HG03442 (cell line): ENCODE measurements around the gene D2HGDH.
"Not testable (repeated sequence)": the region's sequence is repeated elsewhere in the genome, so short reads cannot be mapped to it uniquely, and the experiment has no call there.

ENCODE experiments used
- ATAC-seq: cut with Tn5 transposase; IDR thresholded peaks from one replicate; pipeline ENCODE4 v1.9.1; 2021; ENCODE audit warnings: mild to moderate bottlenecking, moderate library complexity; ENCODE audit not compliant: unreplicated experiment

Gene D2HGDH

DNA sequence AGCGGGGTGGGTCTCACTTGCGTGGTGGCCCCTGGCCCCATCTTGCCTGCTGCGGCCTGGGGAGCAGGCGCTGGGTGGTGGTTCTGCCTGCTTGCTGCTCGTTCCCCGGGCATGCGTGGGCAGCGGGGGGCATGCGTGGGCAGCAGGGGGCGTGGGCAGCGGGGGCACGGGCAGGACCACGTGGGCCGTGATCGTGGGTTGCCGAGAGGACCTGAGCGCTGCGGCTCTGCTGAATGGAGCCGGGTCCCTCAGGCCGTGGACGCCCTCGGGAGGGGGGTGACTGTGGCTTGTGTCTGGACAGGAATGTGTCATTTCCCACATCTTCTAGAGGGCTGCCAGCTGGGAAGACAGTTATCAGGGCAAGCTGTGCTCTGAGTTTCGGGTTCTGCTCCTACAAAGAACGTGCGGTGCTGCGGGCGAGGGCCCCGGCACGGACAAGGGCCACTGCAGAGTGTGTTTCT, 33.9 kb downstream of the D2HGDH start:
- no peak for ATAC-seq

DNA sequence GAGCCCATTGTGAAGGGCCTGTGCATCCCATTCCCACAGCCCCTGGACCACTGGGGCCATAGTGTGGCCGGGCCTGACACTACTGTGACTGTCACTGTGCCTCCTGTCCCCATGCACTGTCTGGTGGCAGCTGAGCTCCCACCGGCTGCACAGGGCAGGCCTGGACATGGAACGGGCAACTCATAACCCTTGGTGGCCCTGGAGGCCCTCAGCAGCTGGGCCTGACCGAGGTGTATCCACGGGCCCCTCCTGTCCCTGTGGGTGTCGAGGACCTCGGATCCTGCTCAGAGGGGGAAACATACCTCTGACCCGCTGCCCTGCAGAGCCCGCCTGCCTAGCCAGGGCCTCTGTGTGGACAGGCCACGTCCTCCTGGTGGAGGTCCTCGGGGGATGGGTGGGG, 34.4 kb downstream of the D2HGDH start:
- no peak for ATAC-seq

DNA sequence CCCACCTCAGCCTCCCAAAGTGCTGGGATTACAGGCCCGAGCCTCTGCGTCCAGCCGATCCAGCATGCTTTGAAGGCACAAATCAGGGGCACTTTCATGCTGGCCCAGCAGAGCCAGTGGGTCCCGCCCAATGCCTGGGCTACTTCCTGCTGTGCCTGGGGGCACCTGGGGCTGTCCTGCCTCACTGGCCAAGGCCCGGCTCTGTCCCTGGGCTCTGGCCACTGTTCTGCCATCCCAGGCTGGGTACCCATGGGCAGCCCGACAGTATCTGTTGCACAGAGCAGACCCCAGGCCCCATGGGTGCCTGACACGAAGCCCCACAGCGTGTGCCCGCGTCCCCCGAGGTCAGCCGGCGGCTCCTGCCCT, 35.4 kb downstream of the D2HGDH start:
- no peak for ATAC-seq

DNA sequence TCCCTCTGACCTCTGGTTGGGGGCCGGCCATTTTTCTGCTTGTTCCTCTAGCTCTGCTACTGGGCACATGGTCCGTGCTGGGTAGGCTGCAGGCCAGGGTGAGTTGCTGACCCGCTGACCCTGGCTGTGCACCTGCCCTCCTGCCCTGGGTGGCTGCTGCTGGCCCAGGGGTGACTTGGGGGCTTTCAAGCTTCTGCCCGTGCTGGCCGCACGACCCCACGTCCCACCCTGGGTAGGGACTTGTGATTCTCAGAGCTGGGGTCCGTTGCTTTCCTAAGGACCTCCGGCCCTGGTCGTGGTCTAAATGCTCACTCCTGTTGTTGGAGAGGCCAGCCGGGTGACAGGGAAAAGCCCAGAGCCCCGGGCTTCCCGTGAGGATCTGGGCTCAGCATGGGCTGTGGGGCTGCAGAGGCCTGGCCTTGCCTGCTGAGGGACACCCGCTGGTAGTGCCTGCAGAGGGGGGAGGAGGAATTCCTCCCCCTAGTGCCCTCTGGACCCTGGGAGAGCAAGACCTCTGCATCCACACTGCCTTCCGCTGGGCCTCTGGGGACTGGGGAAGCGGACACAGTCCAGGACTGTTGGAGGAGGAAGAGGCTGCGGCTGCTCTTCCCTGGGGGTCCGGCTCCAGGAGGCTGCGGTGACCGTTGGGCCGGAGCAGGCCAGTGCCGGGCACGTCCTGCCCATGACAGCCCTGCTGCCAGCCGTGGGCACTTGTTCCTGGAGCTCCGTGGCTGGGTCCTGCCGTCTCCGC, 35.9 kb downstream of the D2HGDH start:
- ATAC-seq: no peak

DNA sequence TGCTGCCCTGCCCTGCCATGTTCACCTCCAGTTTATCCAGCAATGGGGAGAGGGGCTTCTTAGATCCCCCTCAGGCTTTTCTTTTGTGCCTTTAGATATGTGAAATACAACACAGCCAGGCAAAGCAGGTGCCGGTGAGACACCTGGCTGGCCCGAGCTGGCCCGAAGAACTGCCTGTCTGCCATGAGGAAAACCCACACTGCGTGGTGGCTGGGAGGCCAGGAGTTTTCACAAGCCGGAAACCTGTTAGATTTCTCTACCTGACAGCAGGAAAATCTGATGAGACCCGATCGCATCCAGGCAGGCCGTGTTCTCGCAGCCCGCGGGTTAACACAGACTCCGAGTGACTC, 36.5 kb downstream of the D2HGDH start:
- no peak for ATAC-seq

DNA sequence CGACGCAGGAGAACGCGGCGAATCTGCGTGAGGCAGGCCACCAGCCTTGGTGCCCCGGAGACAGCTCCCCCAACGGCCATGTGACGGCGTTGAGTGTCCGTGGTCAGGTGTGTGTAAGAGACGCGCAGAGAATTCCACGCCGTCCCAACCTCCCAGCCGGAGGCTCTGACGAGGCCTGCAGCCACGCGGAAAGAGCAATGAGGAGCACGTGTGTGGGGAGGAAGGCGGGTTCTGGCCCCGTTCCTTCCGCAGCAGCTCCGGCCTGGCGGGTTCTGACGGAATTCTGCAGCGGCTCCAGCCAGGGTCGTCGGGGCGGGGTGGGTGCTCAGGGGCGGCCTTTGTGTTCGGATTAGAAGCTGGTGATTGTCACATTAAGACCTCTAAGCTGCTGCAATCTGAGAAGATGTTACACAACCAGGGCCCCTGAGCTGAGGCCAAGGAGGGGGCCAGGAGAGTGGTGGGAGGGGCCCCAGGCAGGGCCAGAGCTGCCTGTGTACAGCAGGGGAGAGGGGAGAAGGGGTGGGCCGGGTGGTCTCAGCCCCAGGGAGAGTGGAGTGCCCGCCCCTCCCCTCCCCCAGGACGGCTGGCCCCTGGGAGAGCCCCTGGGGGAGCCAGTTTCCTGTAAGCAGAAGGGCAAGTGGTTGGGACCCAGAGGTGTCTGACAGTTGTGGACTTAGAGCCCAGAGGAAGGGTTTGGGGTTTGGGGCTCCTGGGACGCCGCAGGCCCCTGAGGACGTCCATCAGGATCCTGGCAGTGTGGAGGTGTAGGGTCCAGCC, 37.0 kb downstream of the D2HGDH start:
- no peak for ATAC-seq

DNA sequence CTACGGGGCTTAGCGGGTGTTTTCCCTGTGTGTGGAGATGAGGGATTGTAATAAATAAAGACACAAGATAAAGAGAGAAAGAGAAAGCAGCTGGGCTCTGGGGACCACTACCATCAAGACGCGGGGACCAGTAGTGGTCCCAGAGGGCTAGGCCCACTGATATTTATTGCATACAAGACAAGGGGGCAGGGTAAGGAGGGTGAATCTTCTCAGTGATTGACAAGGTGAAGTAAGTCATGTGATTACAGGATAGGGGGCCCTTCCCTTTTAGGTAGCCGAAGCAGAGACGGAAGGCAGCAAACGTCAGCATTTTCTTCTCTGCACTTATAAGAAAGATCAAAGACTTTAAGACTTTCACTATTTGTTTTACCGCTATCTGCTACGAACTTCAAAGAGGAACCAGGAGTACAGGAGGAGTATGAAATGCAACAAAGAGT, 37.7 kb downstream of the D2HGDH start:
- ATAC-seq: no peak

DNA sequence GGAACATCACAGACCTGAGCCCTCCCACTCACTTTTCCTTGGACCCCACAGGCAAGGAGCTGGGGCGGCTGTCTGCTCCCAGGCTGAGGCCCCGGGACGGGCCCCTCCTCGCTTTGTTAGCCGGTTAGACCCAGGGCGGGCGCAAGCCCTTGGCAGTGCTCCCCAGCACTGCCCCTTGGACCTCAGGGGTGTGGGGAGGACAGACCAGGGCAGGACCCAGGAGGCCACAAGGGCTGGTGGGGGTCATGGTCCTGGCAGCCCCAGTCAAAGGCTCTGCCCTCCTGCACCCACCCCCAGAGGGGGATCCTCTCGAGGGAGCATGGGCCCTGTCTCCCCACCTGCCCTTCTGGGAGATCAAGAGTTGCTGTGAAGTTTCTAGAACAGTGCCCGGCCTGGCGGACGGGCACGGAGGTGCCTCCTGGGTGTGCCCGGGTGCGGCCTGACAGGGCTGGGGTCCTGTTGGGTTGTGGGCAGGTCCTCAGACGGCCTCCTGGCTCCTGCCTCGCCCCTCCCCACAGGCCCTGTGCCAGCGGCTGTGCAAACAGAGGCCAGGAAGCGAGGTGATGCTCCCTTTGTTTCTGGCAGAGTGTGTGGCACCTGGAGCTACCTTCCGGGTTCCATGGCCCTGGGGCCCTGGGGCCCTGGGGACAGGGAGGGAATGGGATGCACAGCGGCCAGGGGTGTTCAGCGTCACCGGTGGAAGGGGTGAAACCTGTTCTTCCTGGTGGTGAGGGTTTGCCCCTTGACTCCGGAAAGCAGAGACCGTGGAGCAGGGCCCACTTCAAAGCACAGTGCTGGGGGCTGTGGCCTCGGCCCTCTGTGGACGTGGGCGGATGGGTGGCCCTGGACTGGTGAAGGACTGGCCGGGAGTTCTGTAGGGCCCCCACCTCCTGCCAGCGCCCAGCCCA, 39.3 kb downstream of the D2HGDH start:
- ATAC-seq: no peak

DNA sequence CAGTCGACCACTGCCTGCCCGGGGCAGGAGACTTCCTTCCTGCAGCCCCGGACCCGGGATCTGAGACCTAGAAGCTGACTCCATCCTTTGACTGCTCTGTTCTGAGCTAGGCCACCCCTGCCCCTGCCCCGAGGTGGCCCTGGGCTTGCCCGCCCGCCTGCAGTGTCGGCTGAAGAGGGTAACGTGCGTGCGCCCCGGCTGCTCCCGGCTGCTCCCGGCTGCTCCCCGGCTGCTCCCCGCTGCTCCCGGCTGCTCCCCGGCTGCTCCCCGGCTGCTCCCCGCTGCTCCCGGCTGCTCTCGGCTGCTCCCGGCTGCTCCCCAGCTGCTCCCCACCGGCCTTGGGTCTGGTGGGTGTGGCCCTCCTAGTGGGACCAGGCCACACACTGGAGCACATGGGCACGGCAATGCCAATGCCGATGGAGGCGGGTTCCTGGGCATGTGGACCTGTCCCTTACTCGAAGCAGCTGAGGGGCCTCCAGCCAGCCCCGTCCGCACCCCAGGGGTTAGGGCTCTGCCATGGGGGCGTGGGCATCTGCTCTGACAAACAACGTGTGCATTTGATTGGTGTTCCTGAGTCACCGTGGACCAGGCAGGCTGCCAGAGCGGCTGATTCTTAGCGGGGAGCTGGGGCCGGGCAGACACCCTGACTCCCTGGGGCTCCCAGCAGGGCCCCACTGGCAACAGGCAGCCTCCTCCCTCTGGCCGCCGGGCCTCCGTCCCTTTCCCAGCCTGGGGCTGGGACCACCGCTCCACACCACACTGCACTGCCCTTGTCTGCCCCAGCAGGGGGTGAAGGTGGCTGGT, 40.2 kb downstream of the D2HGDH start:
- ATAC-seq: no peak

DNA sequence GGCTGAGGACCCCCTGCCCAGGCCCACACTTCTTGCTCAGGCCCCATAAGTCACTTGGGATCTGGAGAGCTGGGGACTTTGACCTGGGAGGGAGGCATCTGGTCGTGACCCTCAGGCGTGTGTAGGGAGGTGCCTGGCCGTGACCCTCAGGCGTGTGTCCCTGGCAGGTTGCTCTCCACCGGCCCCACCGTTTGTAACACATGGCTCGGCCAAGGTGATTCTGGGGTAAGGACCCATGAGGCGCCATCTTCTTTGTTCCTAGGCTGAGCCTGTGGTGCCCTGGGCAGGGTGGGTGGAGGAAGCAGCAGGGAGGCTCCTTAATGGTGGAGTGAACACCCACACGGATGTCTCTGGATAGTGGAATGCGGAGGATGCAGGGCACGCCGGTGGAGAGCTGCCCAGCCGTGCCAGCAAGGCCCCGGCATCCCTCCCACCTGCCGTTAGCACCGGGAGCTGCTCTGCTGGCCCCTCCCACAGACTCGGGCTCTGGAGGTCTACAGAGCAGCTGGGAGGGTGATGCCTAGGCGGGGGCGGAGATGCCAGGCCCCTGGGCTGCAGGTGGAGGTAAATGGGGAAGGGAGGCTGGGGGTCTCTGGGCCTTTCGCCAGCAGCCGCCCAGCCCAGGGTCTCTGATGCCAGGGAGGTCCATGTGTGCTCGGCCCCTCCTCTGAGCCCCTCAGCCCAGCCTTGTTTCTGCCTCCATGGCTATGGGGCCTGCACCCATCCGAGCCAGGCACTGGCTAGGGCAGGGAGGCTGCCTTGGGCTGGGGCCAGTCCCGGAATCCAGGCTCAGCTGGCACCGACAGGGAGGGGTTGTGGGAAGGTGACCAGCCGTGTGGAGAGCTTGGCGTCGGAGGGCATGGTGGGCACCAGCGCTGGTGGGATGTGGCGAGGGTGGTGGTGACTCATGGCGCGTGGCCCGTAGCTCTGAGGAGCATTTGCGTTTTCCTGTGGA, 41.1 kb downstream of the D2HGDH start:
- no peak for ATAC-seq

DNA sequence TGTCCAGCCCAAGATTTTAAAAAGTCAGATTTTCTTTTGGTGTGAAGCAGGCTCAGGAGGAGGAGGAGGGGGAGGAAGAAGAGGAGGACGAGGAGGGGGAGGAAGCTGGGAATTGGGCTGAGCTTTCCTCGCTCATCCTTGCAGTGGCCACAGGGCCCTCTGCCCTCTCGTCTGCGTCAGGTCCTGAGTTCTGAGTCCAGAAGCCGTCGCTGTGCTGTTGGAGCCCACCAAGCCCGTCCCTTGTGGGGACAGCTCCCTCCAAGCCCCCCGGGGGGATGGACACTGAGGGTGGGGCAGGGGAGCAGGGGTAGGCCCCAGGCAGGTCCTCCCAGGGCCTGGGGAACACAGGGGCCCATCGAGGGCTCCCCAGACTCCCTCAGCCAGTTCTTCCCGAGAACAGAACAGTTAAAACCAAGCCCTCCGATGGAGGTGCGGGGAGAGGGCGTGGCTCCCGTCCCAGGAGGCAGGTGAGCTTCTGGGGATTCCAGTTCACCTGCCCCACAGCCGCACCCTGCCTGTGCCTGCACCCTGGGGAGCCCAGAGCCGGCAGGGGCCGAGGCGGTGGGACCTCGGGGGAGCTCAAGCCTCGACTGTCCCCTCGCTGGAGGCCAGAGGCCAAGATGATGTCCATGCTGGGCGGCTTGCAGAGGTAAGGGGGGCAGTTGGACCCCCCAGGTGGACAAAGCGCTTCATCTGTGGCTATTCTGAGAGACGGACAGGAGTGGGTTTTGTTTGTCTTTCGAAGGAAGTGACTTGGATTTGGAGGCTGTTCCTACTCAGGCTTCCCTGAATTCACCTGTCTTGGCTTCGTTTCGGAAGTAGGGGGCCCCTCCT, 42.1 kb downstream of the D2HGDH start, which contains the start of gene GAL3ST2:
Gene GAL3ST2 (plus strand): TSS at position 487 of the 834 bp plus-strand sequence. CDS start 134 bp downstream, at position 621.
- ATAC-seq: no peak

DNA sequence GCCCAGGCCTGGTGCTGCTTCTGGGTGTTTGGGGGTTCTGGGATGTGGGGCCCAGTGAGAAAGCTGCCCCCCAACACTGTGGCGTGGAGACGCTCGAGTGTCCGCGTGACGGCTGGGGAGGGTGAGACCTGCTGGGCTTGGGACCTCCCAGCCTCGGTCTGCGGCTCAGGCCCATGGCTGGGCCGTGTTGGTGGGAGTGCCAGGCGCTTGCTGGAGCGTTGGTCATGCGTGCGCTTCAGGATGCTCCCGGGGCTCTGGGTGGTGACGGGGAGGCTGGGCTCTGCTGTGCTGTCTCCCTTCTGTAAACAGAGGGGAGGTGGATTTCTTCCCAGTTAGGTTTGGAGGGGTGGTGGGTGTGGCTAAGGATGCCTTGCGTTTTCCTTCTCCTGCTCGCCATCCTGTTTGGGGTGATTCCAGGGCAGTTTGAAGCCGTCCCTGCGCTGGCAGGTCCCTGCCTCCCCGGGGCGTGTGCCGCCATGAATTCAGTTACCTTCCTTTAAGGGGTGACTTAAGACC, 42.8 kb downstream of the D2HGDH start:
- ATAC-seq: no peak

DNA sequence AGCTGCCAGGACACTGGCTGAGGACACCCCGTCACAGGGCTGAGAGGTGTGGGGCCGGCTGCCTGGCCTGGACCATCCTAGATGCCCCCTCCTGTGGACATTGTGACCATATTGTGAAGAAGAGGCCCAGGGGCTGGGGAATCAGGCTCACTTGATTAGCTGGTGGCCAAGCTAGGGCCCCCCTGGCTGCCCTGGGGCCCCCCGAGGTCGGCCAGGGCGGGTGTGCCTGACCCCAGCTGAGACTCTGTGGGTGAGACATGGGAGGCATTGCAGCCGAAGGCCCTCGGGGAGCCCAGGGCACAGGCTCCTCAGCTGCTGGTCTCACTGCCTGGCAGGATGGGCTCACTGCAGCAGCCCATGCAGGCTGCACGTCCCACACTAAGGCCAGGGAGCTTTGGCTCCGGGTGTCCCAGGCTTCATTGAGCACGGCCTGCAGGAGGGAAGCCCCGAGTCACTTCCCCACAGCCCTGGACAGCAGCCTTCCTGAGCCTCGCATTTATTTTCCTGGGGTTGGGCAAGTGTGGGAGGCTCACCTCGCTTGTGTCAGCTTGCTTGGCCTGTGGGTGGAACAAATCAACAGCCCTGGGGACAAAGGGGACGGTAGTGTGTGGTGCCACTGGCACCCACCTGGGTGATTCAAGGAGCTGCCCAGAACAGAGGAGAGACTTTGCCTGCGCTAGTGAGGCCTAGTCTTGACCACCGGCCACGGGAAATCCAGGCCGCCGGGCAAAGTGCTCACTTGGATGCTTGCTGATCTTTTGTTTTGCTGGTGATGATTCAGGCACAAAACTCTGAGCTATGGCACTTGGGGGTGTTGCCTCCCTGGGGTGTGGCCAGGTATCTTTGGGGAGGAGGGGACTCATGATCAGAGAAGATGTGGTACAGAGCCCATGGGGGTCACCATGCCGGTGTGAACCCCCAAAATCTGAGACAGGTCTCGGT, 43.5 kb downstream of the D2HGDH start:
- no peak for ATAC-seq

DNA sequence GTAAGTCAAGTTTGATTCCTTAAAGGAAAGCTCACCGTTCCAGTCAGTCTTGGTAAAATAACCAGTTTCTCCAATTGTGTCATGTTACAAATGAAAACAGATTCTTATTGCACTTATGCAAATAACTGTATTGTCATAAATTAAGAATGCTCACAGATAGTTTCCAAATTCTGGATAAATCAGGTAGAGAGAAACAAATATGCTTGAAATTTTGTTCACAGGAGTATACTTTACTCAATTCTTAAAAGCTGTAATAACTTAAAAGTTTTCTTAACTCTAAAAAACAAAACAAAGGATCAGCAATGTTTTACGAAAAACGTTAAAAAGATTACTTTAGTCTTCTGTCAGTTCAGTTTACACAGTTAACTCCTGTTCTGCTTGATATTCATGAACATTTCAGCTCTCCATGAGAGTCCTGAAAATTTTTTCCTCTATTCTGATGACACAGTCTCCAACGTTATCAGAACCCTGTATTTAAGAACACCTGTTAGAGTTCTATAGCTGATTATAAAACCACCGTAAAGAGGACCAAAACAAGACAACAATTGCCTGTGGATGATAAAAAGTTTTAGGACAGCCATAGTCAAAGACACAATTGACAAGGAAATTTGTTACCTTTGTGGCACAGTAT, 46.6 kb downstream of the D2HGDH start:
- no peak for ATAC-seq

DNA sequence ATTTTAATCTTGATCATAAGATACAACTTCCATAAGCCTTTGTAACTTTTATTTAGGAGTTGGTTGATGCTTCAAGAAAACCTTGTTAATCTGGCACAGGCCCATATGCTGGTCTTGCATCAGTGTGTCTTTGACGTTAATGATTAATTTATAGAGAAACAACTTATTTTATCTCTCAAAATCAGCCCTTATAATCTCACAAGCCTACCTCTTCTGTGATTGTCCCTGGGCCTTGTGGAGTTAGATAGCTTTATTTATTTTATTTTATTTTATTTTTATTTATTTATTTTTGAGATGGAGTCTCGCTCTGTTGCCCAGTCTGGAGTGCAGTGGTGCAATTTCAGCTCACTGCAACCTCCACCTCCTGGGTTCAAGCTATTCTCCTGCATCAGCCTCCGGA, 47.6 kb downstream of the D2HGDH start:
- not testable (repeated sequence) for ATAC-seq

DNA sequence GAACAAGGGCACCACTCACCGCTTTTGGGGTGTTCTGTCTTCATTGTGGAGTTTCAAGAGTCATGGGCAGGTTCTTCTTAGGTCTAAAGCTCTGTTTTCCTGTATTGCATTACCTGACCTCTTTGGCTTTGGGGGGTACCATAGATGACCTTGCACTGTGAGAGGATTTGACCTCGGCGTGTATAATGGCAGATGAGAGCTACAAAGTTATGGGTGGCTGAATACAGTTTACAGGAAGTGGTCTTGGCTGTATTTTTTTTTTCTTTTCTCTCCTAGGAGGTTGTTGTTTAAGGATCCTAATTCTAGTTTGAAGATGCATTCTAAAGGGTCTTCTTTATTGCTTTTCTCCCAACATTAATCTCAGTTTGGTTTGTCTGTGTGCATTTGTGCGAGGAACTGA, 53.7 kb downstream of the D2HGDH start:
- ATAC-seq: no peak

DNA sequence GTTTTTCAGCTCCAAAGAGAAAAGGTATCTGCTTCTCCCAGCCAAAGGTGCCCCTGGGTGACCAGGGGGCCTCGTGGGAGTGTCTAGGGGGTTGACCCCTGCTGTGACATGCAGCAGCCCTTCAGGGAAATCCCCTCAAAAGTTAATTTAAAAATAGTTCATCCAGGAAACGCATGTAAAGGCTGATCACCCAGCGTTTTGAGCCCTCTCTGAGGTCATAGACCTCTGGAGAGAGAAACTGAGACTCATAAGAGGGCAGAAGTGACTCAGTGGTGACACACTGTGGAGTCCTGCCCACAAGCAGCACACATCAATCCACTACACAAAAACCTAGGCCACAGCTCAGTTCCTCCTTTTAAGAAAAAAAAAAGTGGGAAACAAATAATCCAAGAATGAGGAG, 54.1 kb downstream of the D2HGDH start:
- ATAC-seq: no peak
